IPS DF 4.7 (cell line): ENCODE results near the gene KRT6C.
"Not testable (repeated sequence)": the region's sequence is repeated elsewhere in the genome, so short reads cannot be mapped to it uniquely, and the experiment has no call there.

ENCODE experiments used
- DNase-seq: peaks from one replicate; pipeline ENCODE4 v3.0.0-alpha.2; 2013; ENCODE audit warnings: low spot score; ENCODE audit errors: extremely low read depth

Gene KRT6C

GRCh38 chr12:52455821-52456220 lies 17.8 kb downstream of the KRT6C start:
- DNase-seq, result no peak

GRCh38 chr12:52454411-52455201 lies 19.0 kb downstream of the KRT6C start:
- DNase-seq, result no peak

GRCh38 chr12:52452101-52452500 lies 21.5 kb downstream of the KRT6C start, which contains the start of gene KRT6B:
KRT6B (minus strand) TSS chr12:52452146; CDS start chr12:52452078, 68 bp downstream.
- DNase-seq, result no peak

DNA sequence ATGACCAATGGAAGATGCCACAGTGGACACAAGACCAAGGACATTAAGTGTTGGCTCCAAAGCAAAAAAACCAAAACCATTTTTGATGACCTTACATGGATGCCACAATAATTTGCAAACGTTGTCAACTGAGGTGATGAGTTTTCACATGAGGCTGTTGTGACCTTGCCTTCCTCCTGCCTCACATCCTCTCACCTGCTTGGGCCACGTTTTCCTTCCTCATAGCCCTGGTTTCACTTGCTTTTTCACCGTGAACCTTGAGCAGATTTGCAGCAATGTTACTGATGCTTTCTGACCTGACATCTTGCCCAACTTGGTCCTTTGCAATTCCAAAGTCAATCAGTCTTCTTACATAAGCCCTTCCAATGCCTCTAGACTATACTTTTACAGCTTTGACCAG lies 25.4 kb downstream of the KRT6C start:
- DNase-seq, result no peak

DNA sequence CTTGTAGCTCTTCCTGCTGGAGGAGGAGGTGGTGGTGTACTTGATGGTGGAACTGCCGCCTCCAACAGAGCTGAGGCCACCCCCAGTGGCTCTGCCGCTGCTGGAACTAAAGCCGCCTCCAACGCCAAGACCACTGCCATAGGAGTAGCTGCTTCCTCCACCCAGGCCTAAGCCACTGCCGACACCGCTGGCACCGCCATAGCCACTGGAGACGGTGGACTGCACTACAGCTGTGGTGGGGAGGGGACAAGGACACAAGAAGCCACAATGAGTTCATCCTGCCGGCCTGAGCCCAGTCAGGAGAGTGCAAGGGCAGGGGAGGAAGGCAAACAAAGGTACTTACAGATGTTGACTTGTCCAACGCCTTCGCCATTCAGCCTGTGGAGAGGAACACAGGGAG lies 26.4 kb downstream of the KRT6C start:
- not testable (repeated sequence) for DNase-seq

DNA sequence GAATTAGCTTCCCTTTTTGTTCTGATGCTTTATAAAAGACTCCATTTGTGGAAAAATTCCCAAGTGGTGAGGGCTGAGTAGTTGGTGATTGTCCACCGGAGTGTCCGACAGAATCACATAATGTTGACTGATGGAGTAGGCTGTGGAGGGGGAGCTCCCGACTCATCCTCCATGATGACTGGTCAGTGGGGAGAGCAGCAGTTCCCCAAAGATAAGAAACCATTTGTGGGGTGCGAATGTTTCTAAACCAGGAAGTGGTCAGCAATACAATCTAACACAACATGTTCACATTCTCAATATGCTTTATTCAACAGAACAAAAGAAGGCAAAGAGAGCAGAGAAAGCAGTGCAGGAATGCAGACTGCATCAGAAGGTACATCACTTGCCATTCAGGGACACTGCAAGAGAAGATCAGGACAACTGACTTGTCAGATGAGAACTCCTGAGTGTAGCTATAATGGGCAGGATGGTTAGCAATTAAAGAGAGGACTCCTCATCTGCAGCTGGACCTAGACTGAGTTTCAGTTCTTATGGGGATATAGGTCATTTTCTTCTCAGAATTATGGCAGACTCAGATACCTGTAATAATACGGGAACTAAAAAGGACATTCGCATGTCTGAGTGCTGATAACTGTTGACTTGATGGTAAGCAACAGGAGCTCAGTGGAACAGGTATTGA lies 27.1 kb downstream of the KRT6C start:
- no peak for DNase-seq

DNA sequence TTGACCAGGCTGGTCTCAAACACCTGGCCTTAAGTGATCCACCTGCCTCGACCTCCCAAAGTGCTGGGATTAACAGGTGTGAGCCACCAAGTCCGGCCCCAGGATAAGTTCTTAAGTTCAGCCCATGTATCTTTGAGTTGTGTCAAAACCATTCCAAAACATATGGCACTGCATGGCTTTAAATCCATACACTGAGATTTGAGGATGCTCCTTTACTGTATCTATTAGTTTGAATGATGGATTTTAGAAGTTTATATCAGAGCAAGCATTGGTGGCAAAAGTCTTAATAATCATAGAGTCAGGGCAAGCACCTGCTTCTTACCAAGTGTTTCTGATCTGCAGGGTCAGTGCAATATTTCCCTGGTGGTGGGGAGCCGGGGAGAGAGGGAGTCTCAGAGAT lies 27.7 kb downstream of the KRT6C start:
- DNase-seq, result no peak

GRCh38 chr12:52444647-52445595 lies 28.7 kb downstream of the KRT6C start:
- no peak for DNase-seq

GRCh38 chr12:52443966-52444365 lies 29.6 kb downstream of the KRT6C start:
- no peak for DNase-seq

DNA sequence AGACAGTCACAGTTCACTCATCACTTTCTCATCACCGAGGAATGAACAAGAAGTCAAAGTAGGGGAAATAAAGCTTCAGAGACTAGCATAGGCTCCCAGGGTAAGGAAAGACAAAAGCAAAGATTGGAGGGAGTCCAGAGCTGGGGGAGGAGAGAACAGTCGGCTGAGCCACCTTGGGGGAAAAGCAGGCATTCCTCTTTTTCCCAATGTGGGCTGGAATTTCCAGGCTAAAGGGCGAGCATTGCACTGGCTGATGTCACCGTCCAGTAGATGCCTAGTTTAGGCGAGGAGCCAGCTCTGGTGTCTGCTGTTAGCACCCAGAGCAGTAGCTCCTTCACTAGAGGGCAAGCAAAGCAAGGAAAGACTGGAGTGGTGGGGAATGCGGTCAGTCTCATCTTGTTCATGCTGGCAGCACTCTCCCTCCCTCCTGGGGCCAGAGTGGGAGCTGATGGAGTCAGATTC lies 31.0 kb downstream of the KRT6C start:
- DNase-seq, result peak; percentile 33

- DNase-seq, result no peak
Observed at GRCh38 chr12:52441320-52441911, 32.2 kb downstream of the KRT6C start.

GRCh38 chr12:52440821-52441319 lies 32.7 kb downstream of the KRT6C start:
- DNase-seq, result no peak

DNA sequence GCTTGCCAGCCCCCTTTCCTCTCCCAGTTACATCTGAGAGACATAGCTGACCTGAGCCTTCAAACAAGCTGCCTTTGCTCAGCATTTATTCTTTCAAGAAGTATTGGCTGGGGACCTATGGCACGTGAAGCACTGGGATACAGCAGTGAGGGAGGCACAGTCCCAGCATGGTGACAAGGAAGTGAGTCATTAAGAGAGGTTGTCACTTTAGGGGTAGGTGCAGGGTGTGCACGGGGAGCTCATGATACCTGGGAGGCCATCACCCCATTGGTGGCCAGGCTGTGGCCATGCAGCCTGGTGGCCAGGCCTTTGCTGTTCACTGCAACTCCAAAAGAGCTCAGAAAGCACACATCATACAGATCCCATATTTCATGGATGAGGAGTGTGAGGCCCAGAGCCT lies 33.8 kb downstream of the KRT6C start:
- DNase-seq, result no peak

DNA sequence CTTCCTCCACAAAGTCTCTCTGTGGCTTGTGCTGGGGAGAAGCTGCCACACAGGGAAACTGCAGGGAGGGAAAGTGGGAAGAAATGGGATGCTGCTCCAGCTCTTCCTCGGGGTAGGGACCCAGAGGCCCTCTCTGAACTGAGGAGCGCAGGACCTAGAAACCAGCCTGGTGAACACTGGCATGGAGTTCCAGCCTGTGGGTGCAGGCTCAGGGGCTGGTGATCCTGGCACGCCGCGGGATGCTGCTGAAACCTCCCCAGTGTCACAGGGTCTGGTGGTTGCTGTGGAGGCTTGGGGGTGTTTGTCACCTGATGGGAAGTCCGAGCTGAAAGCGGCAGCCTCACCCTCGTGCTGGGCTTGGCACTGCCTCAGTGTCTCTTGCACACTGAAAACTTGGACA lies 34.2 kb downstream of the KRT6C start:
- DNase-seq, result no peak

- no peak for DNase-seq
Observed at GRCh38 chr12:52438305-52439301, 35.0 kb downstream of the KRT6C start.

DNA sequence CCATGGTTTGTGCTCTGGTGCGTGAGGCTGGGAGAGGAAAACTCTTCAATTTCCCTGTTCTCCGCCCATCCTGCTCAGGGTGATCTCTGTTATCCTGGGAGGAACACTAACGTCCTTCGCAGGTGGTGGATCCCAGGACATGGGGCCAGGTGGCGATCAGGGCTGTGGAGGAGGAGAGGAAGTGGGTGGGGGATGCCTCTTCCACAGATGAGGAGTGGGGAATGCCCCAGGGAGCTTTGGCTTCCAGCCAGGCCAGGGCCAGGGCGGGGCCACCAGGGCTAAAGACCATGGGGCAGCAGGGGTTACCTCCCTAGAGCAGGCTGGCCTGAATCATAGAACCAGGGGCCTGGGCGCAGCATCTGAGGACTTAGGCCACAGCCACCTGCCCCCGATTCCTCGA lies 36.1 kb downstream of the KRT6C start:
- DNase-seq, result no peak

DNA sequence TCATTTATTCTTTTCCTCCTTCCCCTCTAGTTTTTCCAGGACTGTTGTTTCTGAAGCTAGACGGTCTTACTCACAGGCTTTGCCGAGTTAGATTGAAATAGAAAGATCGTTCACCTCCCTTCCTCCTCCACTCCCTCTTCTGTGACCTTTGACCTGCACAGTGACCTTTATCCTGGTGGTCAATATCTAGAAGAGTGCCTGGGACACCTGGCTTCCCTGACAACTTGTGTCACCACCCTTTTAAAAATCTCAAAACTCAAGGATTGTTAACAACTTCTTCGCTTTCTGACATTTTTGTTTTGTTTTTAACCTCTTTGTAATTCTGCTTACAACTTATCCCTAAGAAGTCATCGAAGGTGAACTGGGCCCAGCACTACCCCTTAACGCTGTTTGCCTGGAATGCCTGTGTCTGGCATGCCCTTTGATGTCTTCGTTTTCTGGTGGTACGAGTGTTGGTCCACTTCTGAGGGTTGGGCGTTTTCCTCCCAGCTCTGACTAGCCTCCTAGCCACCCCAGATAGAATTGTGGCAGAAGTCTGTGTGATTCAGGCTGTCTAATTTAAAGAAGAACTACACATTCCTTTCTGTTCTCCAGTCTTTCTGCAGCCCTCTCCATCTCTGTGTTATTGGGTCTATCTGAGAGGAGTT lies 36.7 kb downstream of the KRT6C start:
- DNase-seq, result no peak

- DNase-seq, result no peak
Observed at GRCh38 chr12:52436000-52436827, 37.4 kb downstream of the KRT6C start.

DNA sequence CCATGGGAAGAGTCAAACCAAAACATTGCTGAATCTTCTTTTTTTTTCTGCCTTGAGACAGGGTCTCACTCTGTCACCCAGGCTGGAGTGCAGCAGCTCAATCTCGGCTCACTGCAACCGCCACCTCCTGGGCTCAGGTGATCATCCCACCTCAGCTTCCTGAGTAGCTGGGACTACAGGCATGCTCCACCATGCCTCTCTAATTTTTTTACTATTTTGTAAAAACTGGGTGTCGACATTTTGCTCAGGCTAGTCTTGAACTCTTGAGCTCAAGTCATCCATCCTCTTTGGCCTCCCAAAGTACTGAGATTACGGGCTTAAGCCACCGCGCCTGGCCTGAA lies 38.0 kb downstream of the KRT6C start:
- DNase-seq, result no peak
